Stimulated activated CD4-positive, alpha-beta T cell treated with anti-CD3 and anti-CD28 coated beads, Interleukin-4, amount 100 ng/mL, for 48 hours (primary cell): Measurements from ENCODE around the gene IL16.
"Not testable (repeated sequence)": the region's sequence is repeated elsewhere in the genome, so short reads cannot be mapped to it uniquely, and the experiment has no call there.

Source experiments
- DNase-seq, 2 donors: peaks; one replicate each; pipeline ENCODE4 v3.0.0-alpha.2; 2020; ENCODE audit warnings: low read depth in 2 of 2

IL16 gene

GRCh38 chr15:81311752-81312464, 115.2 kb downstream of the IL16 start:
- no peak for DNase-seq

GRCh38 chr15:81312790-81313543, 116.3 kb downstream of the IL16 start:
- no peak for DNase-seq

- no peak for DNase-seq
Observed at GRCh38 chr15:81313686-81314085, 117.0 kb downstream of the IL16 start.

- DNase-seq: no peak
Observed at GRCh38 chr15:81314378-81314777, 117.7 kb downstream of the IL16 start.

GRCh38 chr15:81315452-81316175, 118.9 kb downstream of the IL16 start:
- DNase-seq: no peak

GRCh38 chr15:81316267-81316666, 119.6 kb downstream of the IL16 start:
- no peak for DNase-seq

- DNase-seq: no peak
Observed at GRCh38 chr15:81317642-81318017, 121.0 kb downstream of the IL16 start.

- DNase-seq: no peak
Observed at GRCh38 chr15:81321667-81322066, 125.0 kb downstream of the IL16 start.

GRCh38 chr15:81322676-81323253, 126.1 kb downstream of the IL16 start:
- no peak for DNase-seq

- no peak for DNase-seq
Observed at GRCh38 chr15:81323559-81323943, 126.9 kb downstream of the IL16 start.

GRCh38 chr15:81323944-81324881, 127.5 kb downstream of the IL16 start, which contains the start of gene STARD5:
TSS of gene STARD5 (minus strand) at chr15:81324141. CDS start at chr15:81324099, 42 bp downstream.
- DNase-seq: peak; percentile 96 to 99

- DNase-seq: no peak
Observed at GRCh38 chr15:81326466-81327212, 130.0 kb downstream of the IL16 start.

GRCh38 chr15:81327516-81327915, 130.8 kb downstream of the IL16 start:
- no peak for DNase-seq

- DNase-seq: no peak
Observed at GRCh38 chr15:81329446-81329845, 132.8 kb downstream of the IL16 start.

GRCh38 chr15:81330366-81331090, 133.8 kb downstream of the IL16 start:
- no peak for DNase-seq

GRCh38 chr15:81331141-81331540, 134.5 kb downstream of the IL16 start:
- not testable (repeated sequence) for DNase-seq

GRCh38 chr15:81331600-81331999, 134.9 kb downstream of the IL16 start:
- DNase-seq: no peak

GRCh38 chr15:81332326-81332725, 135.6 kb downstream of the IL16 start:
- DNase-seq: no peak

- DNase-seq: no peak
Observed at GRCh38 chr15:81333363-81333762, 136.7 kb downstream of the IL16 start.
